ENCODE data around the gene ADGRD1. TPM values are rescaled to one million over a fixed set of nuclear protein-coding genes. Genes with fewer than 3 reads are reported as not detected.

The ADGRD1 gene
- total RNA-seq, 2 experiments from 2014 or later: 0.27 to 0.65 TPM

DNA sequence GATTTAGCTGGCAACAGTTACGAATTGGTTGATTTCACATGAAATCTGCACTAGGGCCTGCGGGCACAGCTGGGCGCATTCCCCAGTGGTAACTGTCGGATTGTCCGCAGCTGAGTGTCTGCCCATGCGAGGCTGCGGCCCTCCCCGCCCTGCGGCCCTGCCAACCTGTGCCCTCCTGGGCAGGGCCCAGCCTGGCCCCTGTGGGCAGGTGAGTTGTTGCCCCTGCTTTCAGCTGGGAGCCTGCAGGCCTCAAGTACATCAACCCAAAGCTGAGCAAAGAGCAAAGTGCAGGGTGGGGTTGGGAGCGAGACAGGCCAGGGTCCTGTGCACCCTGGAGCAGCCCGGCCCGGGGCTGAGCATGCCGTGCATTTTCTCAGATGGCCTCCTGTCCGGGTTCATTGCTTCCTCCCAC lies 89.1 kb downstream of the ADGRD1 start:
- DNase-seq: no peak
- intact Hi-C loops (cut with micrococcal nuclease): no loop called here
- Mint-ChIP-seq H3K9me3 (no peaks in the 10 kb centered on the region), H3K27ac (no peak overlapping the region), H3K27me3 (no peaks in the 10 kb centered on the region), H3K36me3 (ENCODE audit: low read depth) (no peaks in the 10 kb centered on the region), H3K4me1 (ENCODE audit: low read depth) (peaks cover 4% of the 10 kb centered on the region), H3K4me3 (no peak overlapping the region)
- CTCF ChIA-PET: interaction anchor here (1.4 kb wide), 1 partner anchor 90 kb away, joined by 3 read pairs; no protein-coding TSS in a partner anchor
- TF ChIP-seq, protein P1, sequence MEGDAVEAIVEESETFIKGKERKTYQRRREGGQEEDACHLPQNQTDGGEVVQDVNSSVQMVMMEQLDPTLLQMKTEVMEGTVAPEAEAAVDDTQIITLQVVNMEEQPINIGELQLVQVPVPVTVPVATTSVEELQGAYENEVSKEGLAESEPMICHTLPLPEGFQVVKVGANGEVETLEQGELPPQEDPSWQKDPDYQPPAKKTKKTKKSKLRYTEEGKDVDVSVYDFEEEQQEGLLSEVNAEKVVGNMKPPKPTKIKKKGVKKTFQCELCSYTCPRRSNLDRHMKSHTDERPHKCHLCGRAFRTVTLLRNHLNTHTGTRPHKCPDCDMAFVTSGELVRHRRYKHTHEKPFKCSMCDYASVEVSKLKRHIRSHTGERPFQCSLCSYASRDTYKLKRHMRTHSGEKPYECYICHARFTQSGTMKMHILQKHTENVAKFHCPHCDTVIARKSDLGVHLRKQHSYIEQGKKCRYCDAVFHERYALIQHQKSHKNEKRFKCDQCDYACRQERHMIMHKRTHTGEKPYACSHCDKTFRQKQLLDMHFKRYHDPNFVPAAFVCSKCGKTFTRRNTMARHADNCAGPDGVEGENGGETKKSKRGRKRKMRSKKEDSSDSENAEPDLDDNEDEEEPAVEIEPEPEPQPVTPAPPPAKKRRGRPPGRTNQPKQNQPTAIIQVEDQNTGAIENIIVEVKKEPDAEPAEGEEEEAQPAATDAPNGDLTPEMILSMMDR (IDR thresholded peaks at IDR 0.05): no peak
- ATAC-seq: no peak
- POLR2A ChIA-PET: no interaction called here

DNA sequence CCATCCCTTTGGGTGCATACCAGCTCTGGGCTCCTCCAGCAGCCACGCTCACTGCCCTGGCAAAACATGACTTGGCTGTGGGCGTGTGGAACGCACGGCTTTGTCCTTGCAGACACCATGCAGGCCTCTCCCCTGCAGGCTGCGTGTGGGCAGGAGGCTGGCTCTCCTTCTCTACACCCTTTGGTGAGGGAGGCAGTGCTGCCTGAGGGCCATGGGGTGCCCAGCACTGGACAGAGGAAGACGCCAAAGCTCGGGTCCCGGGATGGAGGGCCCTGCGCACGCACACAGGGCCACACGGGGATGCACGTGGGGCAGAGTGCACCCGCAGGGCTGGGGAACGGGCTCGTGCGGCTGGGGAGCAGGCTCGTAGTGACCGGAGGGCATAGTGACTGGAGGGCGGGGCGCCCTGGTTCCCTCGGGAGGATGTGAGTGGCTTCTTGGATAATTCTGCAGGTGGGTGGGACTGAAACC lies 89.7 kb downstream of the ADGRD1 start:
- DNase-seq (no peak), ATAC-seq (no peak)
- H3K27ac Mint-ChIP-seq: no peak overlapping the region
- POLR2A ChIA-PET: no interaction called here
- H3K4me1 Mint-ChIP-seq (ENCODE audit: low read depth): peaks cover 4% of the 10 kb centered on the region
- no peaks in the 10 kb centered on the region for H3K27me3 Mint-ChIP-seq
- TF ChIP-seq, protein P1 (IDR thresholded peaks at IDR 0.05): no peak
- H3K9me3 Mint-ChIP-seq: no peaks in the 10 kb centered on the region
- no peaks in the 10 kb centered on the region for H3K36me3 Mint-ChIP-seq (ENCODE audit: low read depth)
- CTCF ChIA-PET: no interaction called here
- H3K4me3 Mint-ChIP-seq: no peak overlapping the region
- intact Hi-C loops (cut with micrococcal nuclease): no loop called here

DNA sequence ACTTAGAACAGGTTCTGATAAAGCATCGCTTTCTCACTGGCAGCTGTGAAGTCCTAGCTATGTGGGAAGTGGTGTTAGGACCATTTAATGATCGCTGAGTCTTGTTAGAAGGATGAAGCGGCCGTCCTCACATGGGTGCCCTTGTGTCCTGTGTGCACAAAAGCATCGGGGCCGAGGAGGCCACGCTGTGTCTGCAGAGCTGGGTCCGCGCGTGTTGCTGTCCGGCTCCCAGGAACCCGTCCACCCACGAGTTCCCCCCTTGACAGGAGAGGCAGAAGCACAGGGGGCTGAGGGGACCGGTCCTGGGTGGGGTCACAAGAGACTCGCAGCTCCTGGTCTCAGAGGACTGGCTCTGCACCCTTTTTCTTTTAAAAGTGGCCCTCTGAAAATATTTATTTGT lies 90.4 kb downstream of the ADGRD1 start:
- no peak overlapping the region for H3K4me3 Mint-ChIP-seq
- peaks cover 4% of the 10 kb centered on the region for H3K4me1 Mint-ChIP-seq (ENCODE audit: low read depth)
- no peak overlapping the region for H3K27ac Mint-ChIP-seq
- H3K36me3 Mint-ChIP-seq (ENCODE audit: low read depth): no peaks in the 10 kb centered on the region
- TF ChIP-seq, protein P1 (IDR thresholded peaks at IDR 0.05): no peak
- ChIA-PET POLR2A (no interaction called here), CTCF (no interaction called here)
- DNase-seq (no peak), ATAC-seq (no peak)
- intact Hi-C loops (cut with micrococcal nuclease): no loop called here
- no peaks in the 10 kb centered on the region for H3K9me3 Mint-ChIP-seq
- H3K27me3 Mint-ChIP-seq: no peaks in the 10 kb centered on the region

DNA sequence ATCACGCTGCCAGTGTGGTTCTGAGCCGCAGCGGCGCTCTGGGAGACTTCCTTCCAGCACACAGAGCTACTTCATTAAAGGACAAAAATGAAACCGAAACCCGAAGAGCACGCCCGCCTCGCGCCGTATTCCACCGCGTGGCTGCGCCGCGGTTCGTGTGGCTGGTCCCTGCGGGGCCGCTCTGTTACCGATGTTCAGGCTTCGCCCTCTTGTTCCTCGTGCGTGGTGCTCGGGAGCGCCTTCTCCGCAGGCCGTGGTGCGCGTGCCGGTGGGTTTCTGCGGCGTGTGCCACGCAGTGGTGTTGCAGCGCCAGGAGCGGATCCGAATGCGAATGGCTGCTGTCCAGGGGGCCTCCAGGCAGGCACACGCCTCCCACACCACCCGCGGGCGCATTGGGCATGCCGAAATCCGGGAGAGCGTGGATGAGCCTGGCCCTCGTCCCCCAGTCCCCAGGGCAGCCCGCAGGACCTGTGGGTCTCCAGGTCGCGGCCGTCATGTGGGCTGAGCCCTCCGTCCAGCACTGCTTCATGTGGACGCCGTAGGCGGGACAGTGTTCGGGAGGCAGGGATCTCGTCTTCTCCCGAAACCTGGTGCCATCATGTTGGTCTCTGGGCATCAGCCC lies 91.2 kb downstream of the ADGRD1 start:
- DNase-seq: no peak
- intact Hi-C loops (cut with micrococcal nuclease): no loop called here
- H3K27ac Mint-ChIP-seq: no peak overlapping the region
- H3K9me3 Mint-ChIP-seq: no peaks in the 10 kb centered on the region
- H3K4me1 Mint-ChIP-seq (ENCODE audit: low read depth): peaks cover 4% of the 10 kb centered on the region
- ChIA-PET CTCF (interaction anchor here (0.7 kb wide), 1 partner anchor 10 kb away, joined by 3 read pairs; no protein-coding TSS in a partner anchor), POLR2A (no interaction called here)
- ATAC-seq: no peak
- no peak overlapping the region for H3K4me3 Mint-ChIP-seq
- H3K27me3 Mint-ChIP-seq: no peaks in the 10 kb centered on the region
- TF ChIP-seq, protein P1 (IDR thresholded peaks at IDR 0.05): no peak
- no peaks in the 10 kb centered on the region for H3K36me3 Mint-ChIP-seq (ENCODE audit: low read depth)

DNA sequence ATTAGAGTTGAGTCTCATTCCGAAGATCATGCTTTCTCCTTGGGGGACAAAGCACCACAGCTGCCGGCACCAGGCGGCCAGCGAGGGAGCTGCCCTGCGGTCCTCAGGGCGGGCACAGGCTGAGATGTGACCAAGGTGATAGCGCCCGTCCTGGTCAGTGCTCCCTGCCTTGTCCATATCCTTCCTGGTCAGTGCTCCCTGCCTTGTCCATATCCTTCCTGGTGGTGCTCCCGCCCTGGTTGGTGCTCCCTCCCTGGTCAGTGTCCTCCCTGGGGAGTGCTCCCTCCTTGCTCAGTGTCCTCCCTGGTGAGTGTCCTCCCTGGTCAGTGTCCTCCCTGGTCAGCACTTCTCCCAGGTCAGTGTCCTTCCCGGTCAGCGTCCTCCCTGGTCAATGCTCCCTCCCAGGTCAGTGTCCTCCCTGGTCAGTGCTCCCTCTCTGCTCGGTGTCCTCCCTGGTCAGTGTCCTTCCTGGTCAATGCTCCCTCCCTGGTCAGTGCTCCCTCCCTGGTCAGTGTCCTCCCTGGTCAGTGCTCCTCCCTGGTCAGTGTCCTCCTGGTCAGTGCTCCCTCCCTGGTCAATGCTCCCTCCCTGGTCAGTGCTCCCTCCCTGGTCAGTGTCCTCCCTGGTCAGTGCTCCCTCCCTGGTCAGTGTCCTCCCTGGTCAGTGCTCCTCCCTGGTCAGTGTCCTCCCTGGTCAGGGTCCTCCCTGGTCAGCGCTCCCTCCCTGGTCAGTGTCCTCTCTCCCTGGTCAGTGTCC lies 92.2 kb downstream of the ADGRD1 start:
- H3K27ac Mint-ChIP-seq: no peak overlapping the region
- H3K4me3 Mint-ChIP-seq: no peak overlapping the region
- CTCF ChIA-PET: no interaction called here
- intact Hi-C loops (cut with micrococcal nuclease): no loop called here
- TF ChIP-seq, protein P1 (IDR thresholded peaks at IDR 0.05): no peak
- POLR2A ChIA-PET: no interaction called here
- no peaks in the 10 kb centered on the region for H3K9me3 Mint-ChIP-seq
- no peaks in the 10 kb centered on the region for H3K36me3 Mint-ChIP-seq (ENCODE audit: low read depth)
- ATAC-seq: no peak
- H3K27me3 Mint-ChIP-seq: no peaks in the 10 kb centered on the region
- DNase-seq: no peak
- H3K4me1 Mint-ChIP-seq (ENCODE audit: low read depth): peaks cover 4% of the 10 kb centered on the region
